Testis (tissue), 3 donors: ENCODE results near the gene SRD5A1. TPM values are rescaled to one million over a fixed set of nuclear protein-coding genes. Genes with fewer than 3 reads are reported as not detected.

Source experiments
- DNase-seq: peaks from one replicate; pipeline ENCODE4 v3.0.0-alpha.2; 2019
- H3K27ac ChIP-seq, 2 donors: fragments of 200-600 bp; sonication (generic); one replicate each; pipeline ENCODE4 v1.5.1; 2019
- H3K27me3 ChIP-seq: fragments of 200-600 bp; sonication (generic); one replicate; pipeline ENCODE4 v1.5.1; 2019
- H3K36me3 ChIP-seq: fragments of 200-600 bp; sonication (generic); one replicate; pipeline ENCODE4 v1.5.1; 2017; ENCODE audit warnings: low read depth; ENCODE audit errors: missing control alignments
- H3K4me1 ChIP-seq: fragments of 200-600 bp; sonication (generic); one replicate; pipeline ENCODE4 v1.5.1; 2019
- H3K4me3 ChIP-seq, 2 donors: fragments of 200-600 bp; sonication (generic); one replicate each; pipeline ENCODE4 v1.5.1; 2017 to 2019
- H3K9me3 ChIP-seq: fragments of 200-600 bp; sonication (generic); one replicate; pipeline ENCODE4 v1.5.1; 2017
- CTCF ChIP-seq, 3 experiments: fragments of 450-650 bp in 2 of 3; fragments of 200-600 bp in 1 of 3; sonication (generic) in 1 of 3; IDR thresholded peaks; one replicate each; pipeline ENCODE4 v1.5.1; 2016 to 2019; ENCODE audit warnings: antibody characterized with exemption in 3 of 3, mild to moderate bottlenecking in 2 of 3, moderate library complexity in 1 of 3
- POLR2A ChIP-seq: fragments of 450-650 bp; IDR thresholded peaks from one replicate; pipeline ENCODE4 v1.6.1; 2017; ENCODE audit warnings: antibody characterized with exemption, mild to moderate bottlenecking, moderate library complexity
- WGBS, 2 donors: methylation state at CpG; one replicate each; pipeline ENCODE4 v1.1.5; 2018; 5-methylcytosine and 5-hydroxymethylcytosine counted together
- intact Hi-C: fragments of 100-400 bp; cut with DNase I; formaldehyde crosslinking; loops from one replicate; pipeline ENCODE4 v1.15.1; 2023; ENCODE audit warnings: low total_unique reads
- polyA plus RNA-seq: library from polyadenylated mRNA; stranded (reverse); fragments of 350-450 nt; fragmentation: Illumina TruSeq; extraction: RNeasy Lipid Tissue Mini Kit (QIAGEN cat#74804); gene quantifications from one replicate; pipeline ENCODE4 v1.2.3, GENCODE V29; 2014; ENCODE audit warnings: low read depth, low replicate concordance; ENCODE audit not compliant: insufficient read depth
- total RNA-seq, 2 donors: library from RNA; depleted of rRNA; stranded (reverse); fragments of >200 nt; gene quantifications; one replicate each; pipeline ENCODE4 v1.2.3, GENCODE V29; 2016

Gene SRD5A1
- total and polyA plus RNA-seq, 3 donors from 2014 or later = 3.8 to 13.9 (median 7.9) TPM

GRCh38 chr5:6597557-6597956, 35.7 kb upstream of the SRD5A1 start:
- TF ChIP-seq CTCF (IDR thresholded peaks at IDR 0.05) = no peak
- TF ChIP-seq POLR2A = no peak
- no peaks in the 10 kb centered on the region for H3K36me3 ChIP-seq
- 75 to 77% methylated on average over 6 of the region's 6 CpGs for WGBS, 2 donors
- H3K4me1 ChIP-seq = no peaks in the 10 kb centered on the region
- H3K4me3 ChIP-seq = no peak overlapping the region
- DNase-seq = no peak
- H3K27me3 ChIP-seq = no peaks in the 10 kb centered on the region
- intact Hi-C loops = no loop called here
- H3K9me3 ChIP-seq = no peaks in the 10 kb centered on the region
- H3K27ac ChIP-seq = no peak overlapping the region

- Histone ChIP-seq H3K4me3 (no peak overlapping the region), H3K27ac (no peak overlapping the region), H3K9me3 (no peaks in the 10 kb centered on the region), H3K36me3 (no peaks in the 10 kb centered on the region), H3K27me3 (no peaks in the 10 kb centered on the region), H3K4me1 (no peaks in the 10 kb centered on the region)
- TF ChIP-seq CTCF (IDR thresholded peaks at IDR 0.05) = no peak
- no peak for TF ChIP-seq POLR2A
- DNase-seq = no peak
- intact Hi-C loops = no loop called here
- 77 to 82% methylated on average over 14 of the region's 14 CpGs for WGBS, 2 donors
Observed at GRCh38 chr5:6598351-6598900, 34.8 kb upstream of the SRD5A1 start.

GRCh38 chr5:6599739-6600138, 33.5 kb upstream of the SRD5A1 start:
- DNase-seq = no peak

GRCh38 chr5:6601271-6601670, 32.0 kb upstream of the SRD5A1 start:
- intact Hi-C loops = no loop called here
- Histone ChIP-seq H3K9me3 (no peaks in the 10 kb centered on the region), H3K36me3 (no peaks in the 10 kb centered on the region), H3K27ac (no peak overlapping the region), H3K27me3 (no peaks in the 10 kb centered on the region), H3K4me1 (no peaks in the 10 kb centered on the region), H3K4me3 (no peak overlapping the region)
- 86 to 88% methylated on average over 11 of the region's 11 CpGs for WGBS, 2 donors
- TF ChIP-seq POLR2A (no peak), CTCF (IDR thresholded peaks at IDR 0.05) (no peak)
- DNase-seq = no peak

More at GRCh38 chr5:6599739-6600138, 33.5 kb upstream of the SRD5A1 start:
- TF ChIP-seq CTCF (IDR thresholded peaks at IDR 0.05) (no peak), POLR2A (no peak)
- no peaks in the 10 kb centered on the region for H3K4me1 ChIP-seq
- no peaks in the 10 kb centered on the region for H3K27me3 ChIP-seq
- intact Hi-C loops = no loop called here
- no peak overlapping the region for H3K27ac ChIP-seq
- 86 to 87% methylated on average over 3 to 8 of the region's 8 CpGs for WGBS, 2 donors
- no peak overlapping the region for H3K4me3 ChIP-seq
- H3K9me3 ChIP-seq = no peaks in the 10 kb centered on the region
- no peaks in the 10 kb centered on the region for H3K36me3 ChIP-seq

- Histone ChIP-seq H3K9me3 (no peaks in the 10 kb centered on the region), H3K4me1 (no peaks in the 10 kb centered on the region), H3K27me3 (no peaks in the 10 kb centered on the region), H3K4me3 (no peak overlapping the region), H3K36me3 (no peaks in the 10 kb centered on the region), H3K27ac (no peak overlapping the region)
- WGBS, 2 donors = 94 to 95% methylated on average over 10 to 11 of the region's 11 CpGs
- no peak for TF ChIP-seq POLR2A
- no peak for TF ChIP-seq CTCF (IDR thresholded peaks at IDR 0.05)
- intact Hi-C loops = no loop called here
- DNase-seq = no peak
Observed at GRCh38 chr5:6601816-6602215, 31.4 kb upstream of the SRD5A1 start.
